Stomach (tissue), 9 donors: ENCODE measurements around the gene LRP1B. TPM values are rescaled to one million over a fixed set of nuclear protein-coding genes. Genes with fewer than 3 reads are reported as not detected.

ENCODE experiments used
- DNase-seq, 2 donors: peaks; one replicate each; pipeline versions ENCODE4 v3.0.0 to v3.0.0-alpha.2; 2013 to 2019
- H3K27ac ChIP-seq, 5 donors: fragments of 200-600 bp in 4 of 5; sonication (generic) in 4 of 5; one replicate each; pipeline ENCODE4 v1.5.1; 2013 to 2019; ENCODE audit warnings: mild to moderate bottlenecking in 1 of 5, moderate library complexity in 1 of 5
- H3K27me3 ChIP-seq, 3 donors: fragments of 200-600 bp; sonication (generic); one replicate each; pipeline ENCODE4 v1.5.1; 2017 to 2019; ENCODE audit warnings: mixed run types in 1 of 3
- H3K36me3 ChIP-seq, 4 donors: fragments of 200-600 bp; sonication (generic); 1 replicate in 3 of 4; 2 replicates in 1 of 4; pipeline ENCODE4 v1.5.1; 2016 to 2019
- H3K4me1 ChIP-seq, 4 donors: fragments of 200-600 bp; sonication (generic); one replicate each; pipeline ENCODE4 v1.5.1; 2016 to 2019
- H3K4me3 ChIP-seq, 4 donors: fragments of 200-600 bp; sonication (generic) in 3 of 4; one replicate each; pipeline ENCODE4 v1.5.1; 2016 to 2019; ENCODE audit warnings: mild to moderate bottlenecking in 1 of 4
- H3K9me3 ChIP-seq, 4 donors: fragments of 200-600 bp; sonication (generic); one replicate each; pipeline ENCODE4 v1.5.1; 2016 to 2019
- CTCF ChIP-seq, 7 experiments: fragments of 450-650 bp in 4 of 7; fragments of 200-600 bp in 3 of 7; sonication (generic) in 3 of 7; IDR thresholded peaks; one replicate each; pipeline ENCODE4 v1.5.1; 2016 to 2019; ENCODE audit warnings: antibody characterized with exemption in 7 of 7, control low read depth in 2 of 7, mild to moderate bottlenecking in 1 of 7
- EP300 ChIP-seq: sonication (generic); formaldehyde crosslinking; IDR thresholded peaks from one replicate; pipeline ENCODE4 v1.6.1; 2017; ENCODE audit warnings: antibody characterized with exemption
- POLR2A ChIP-seq, 4 donors: fragments of 450-650 bp; IDR thresholded peaks; one replicate each; pipeline ENCODE4 v1.6.1; 2016; ENCODE audit warnings: antibody characterized with exemption in 4 of 4, control low read depth in 2 of 4, mild to moderate bottlenecking in 1 of 4, moderate library complexity in 1 of 4
- POLR2AphosphoS5 ChIP-seq, 3 donors: sonication (generic); formaldehyde crosslinking; IDR thresholded peaks; one replicate each; pipeline ENCODE4 v1.6.1; 2016; ENCODE audit warnings: antibody characterized with exemption in 3 of 3
- WGBS, 5 donors: extraction: QIAGEN DNeasy Blood & Tissue Kit in 3 of 5; methylation state at CpG; one replicate each; pipeline versions ENCODE4 v1.1.5 to v1.1.7; 2013 to 2018; 5-methylcytosine and 5-hydroxymethylcytosine counted together
- intact Hi-C: fragments of 100-400 bp; cut with DNase I; formaldehyde crosslinking; loops from one replicate; pipeline ENCODE4 v1.15.1; 2023; ENCODE audit warnings: low total_unique reads
- polyA plus RNA-seq, 3 donors: library from polyadenylated mRNA; stranded (reverse); fragments of 200-250 nt; gene quantifications; one replicate each; pipeline ENCODE4 v1.2.3, GENCODE V29; 2013
- total RNA-seq, 5 donors: library from RNA; depleted of rRNA; stranded (reverse); fragments of >200 nt; gene quantifications; one replicate each; pipeline versions ENCODE4 v1.1.0 to v1.2.3, GENCODE V29; 2014 to 2016
- donor health status: healthy with polysubstance abuse.
- donor health status: Bipolar disorder and iron deficiency.
- donor health status: healthy.

Gene LRP1B
- total and polyA plus RNA-seq, 8 donors: under 0.01 to 9.0 (median 0.38) TPM

- intact Hi-C loops: no loop called here
- Histone ChIP-seq H3K9me3 (peaks cover 0 to 4% (median 0%) of the 10 kb centered on the region in 4 donors), H3K36me3 (no peaks in the 10 kb centered on the region), H3K27ac (no peak overlapping the region), H3K27me3 (no peaks in the 10 kb centered on the region), H3K4me1 (no peaks in the 10 kb centered on the region), H3K4me3 (no peak overlapping the region)
- TF ChIP-seq POLR2AphosphoS5 (IDR thresholded peaks at IDR 0.05): no peak
- no peak for TF ChIP-seq EP300
- TF ChIP-seq CTCF (IDR thresholded peaks at IDR 0.05): no peak
- no peak for TF ChIP-seq POLR2A (IDR thresholded peaks at IDR 0.05)
- WGBS, 5 donors: 80 to 94% (median 88%) methylated on average over 1 of the region's 1 CpG
- DNase-seq: no peak
Observed at GRCh38 chr2:142150453-142150852, 19.6 kb upstream of the LRP1B start.

GRCh38 chr2:142144547-142144946 is 13.7 kb upstream of the LRP1B start:
- no peak overlapping the region for H3K4me3 ChIP-seq
- DNase-seq: no peak
- no peaks in the 10 kb centered on the region for H3K4me1 ChIP-seq
- H3K36me3 ChIP-seq: no peaks in the 10 kb centered on the region
- no peaks in the 10 kb centered on the region for H3K9me3 ChIP-seq
- H3K27me3 ChIP-seq: no peaks in the 10 kb centered on the region
- WGBS, 5 donors: 51 to 59% (median 52%) methylated on average over 2 of the region's 2 CpGs
- intact Hi-C loops: no loop called here
- TF ChIP-seq CTCF (IDR thresholded peaks at IDR 0.05) (no peak), EP300 (no peak), POLR2AphosphoS5 (IDR thresholded peaks at IDR 0.05) (no peak), POLR2A (IDR thresholded peaks at IDR 0.05) (no peak)
- no peak overlapping the region for H3K27ac ChIP-seq

- no peak overlapping the region for H3K4me3 ChIP-seq
- DNase-seq: no peak
- H3K27me3 ChIP-seq: no peaks in the 10 kb centered on the region
- H3K36me3 ChIP-seq: no peaks in the 10 kb centered on the region
- WGBS, 5 donors: 78 to 92% (median 87%) methylated on average over 3 of the region's 3 CpGs
- intact Hi-C loops: no loop called here
- no peaks in the 10 kb centered on the region for H3K4me1 ChIP-seq
- no peaks in the 10 kb centered on the region for H3K9me3 ChIP-seq
- no peak for TF ChIP-seq CTCF (IDR thresholded peaks at IDR 0.05)
- no peak for TF ChIP-seq POLR2A (IDR thresholded peaks at IDR 0.05)
- no peak for TF ChIP-seq POLR2AphosphoS5 (IDR thresholded peaks at IDR 0.05)
- no peak for TF ChIP-seq EP300
- H3K27ac ChIP-seq: no peak overlapping the region
Observed at GRCh38 chr2:142142595-142142994, 11.8 kb upstream of the LRP1B start.

- Histone ChIP-seq H3K4me3 (no peak overlapping the region), H3K4me1 (no peaks in the 10 kb centered on the region), H3K27me3 (no peaks in the 10 kb centered on the region), H3K9me3 (no peaks in the 10 kb centered on the region), H3K27ac (no peak overlapping the region), H3K36me3 (no peaks in the 10 kb centered on the region)
- 4 to 8% (median 5%) methylated on average over 2 of the region's 2 CpGs for WGBS, 5 donors
- peak in 1 of 2 donors; percentile 50 for DNase-seq
- TF ChIP-seq POLR2AphosphoS5 (IDR thresholded peaks at IDR 0.05): no peak
- peak in 3 of 7 experiments; percentile 18 to 58 (median 45) for TF ChIP-seq CTCF (IDR thresholded peaks at IDR 0.05)
- no peak for TF ChIP-seq EP300
- TF ChIP-seq POLR2A (IDR thresholded peaks at IDR 0.05): no peak
- intact Hi-C loops: no loop called here
Observed at GRCh38 chr2:142140434-142140845, 9.6 kb upstream of the LRP1B start.
